SHP77 treated with DMSO at 0.1 percent for 48 hours (cell line): ENCODE measurements around the gene ZNF431.
"Not testable (repeated sequence)": the region's sequence is repeated elsewhere in the genome, so short reads cannot be mapped to it uniquely, and the experiment has no call there.

ENCODE experiments used
- DNase-seq: peaks from one replicate; lab custom pipeline; 2025; lab: John Stamatoyannopoulos, UW

The ZNF431 gene

GRCh38 chr19:21147540-21147939 lies 5.7 kb downstream of the ZNF431 start:
- DNase-seq = no peak

- no peak for DNase-seq
Measured at GRCh38 chr19:21148681-21149080, 6.8 kb downstream of the ZNF431 start.

GRCh38 chr19:21149877-21150276 lies 8.0 kb downstream of the ZNF431 start:
- DNase-seq = no peak

GRCh38 chr19:21151460-21151859 lies 9.6 kb downstream of the ZNF431 start:
- DNase-seq = no peak

- no peak for DNase-seq
Measured at GRCh38 chr19:21158523-21159135, 16.8 kb downstream of the ZNF431 start.

- DNase-seq = no peak
Measured at GRCh38 chr19:21164541-21164940, 22.7 kb downstream of the ZNF431 start.

- no peak for DNase-seq
Measured at GRCh38 chr19:21166436-21166835, 24.6 kb downstream of the ZNF431 start.

GRCh38 chr19:21197590-21198295 lies 55.9 kb downstream of the ZNF431 start:
- DNase-seq = no peak

- peak; percentile 5 for DNase-seq
Measured at GRCh38 chr19:21202865-21203494, 61.1 kb downstream of the ZNF431 start.

- no peak for DNase-seq
Measured at GRCh38 chr19:21210037-21210621, 68.3 kb downstream of the ZNF431 start.

GRCh38 chr19:21221693-21222092 lies 79.9 kb downstream of the ZNF431 start:
- DNase-seq = no peak

- not testable (repeated sequence) for DNase-seq
Measured at GRCh38 chr19:21229938-21230337, 88.1 kb downstream of the ZNF431 start.

- no peak for DNase-seq
Measured at GRCh38 chr19:21233691-21234090, 91.9 kb downstream of the ZNF431 start.

- DNase-seq = not testable (repeated sequence)
Measured at GRCh38 chr19:21236751-21237150, 94.9 kb downstream of the ZNF431 start.

- no peak for DNase-seq
Measured at GRCh38 chr19:21238670-21239069, 96.8 kb downstream of the ZNF431 start.
